Measurements from ENCODE around the gene PLK3.

- TF ChIP-seq CTCF (IDR thresholded peaks at IDR 0.05) (no peak), ZFX (IDR thresholded peaks at IDR 0.05; ENCODE audit: borderline replicate concordance) (no peak)
Measured at GRCh38 chr1:44820328-44821239, 20.4 kb downstream of the PLK3 start.
